Measurements from ENCODE around the gene DPP7. TPM values are rescaled to one million over a fixed set of nuclear protein-coding genes. Genes with fewer than 3 reads are reported as not detected.
A peak's percentile ranks its signal among the peaks of the same experiment; 100 is the strongest.

The DPP7 gene
- total and polyA plus RNA-seq, 2 experiments from 2014 or later = 144 to 204 TPM

DNA sequence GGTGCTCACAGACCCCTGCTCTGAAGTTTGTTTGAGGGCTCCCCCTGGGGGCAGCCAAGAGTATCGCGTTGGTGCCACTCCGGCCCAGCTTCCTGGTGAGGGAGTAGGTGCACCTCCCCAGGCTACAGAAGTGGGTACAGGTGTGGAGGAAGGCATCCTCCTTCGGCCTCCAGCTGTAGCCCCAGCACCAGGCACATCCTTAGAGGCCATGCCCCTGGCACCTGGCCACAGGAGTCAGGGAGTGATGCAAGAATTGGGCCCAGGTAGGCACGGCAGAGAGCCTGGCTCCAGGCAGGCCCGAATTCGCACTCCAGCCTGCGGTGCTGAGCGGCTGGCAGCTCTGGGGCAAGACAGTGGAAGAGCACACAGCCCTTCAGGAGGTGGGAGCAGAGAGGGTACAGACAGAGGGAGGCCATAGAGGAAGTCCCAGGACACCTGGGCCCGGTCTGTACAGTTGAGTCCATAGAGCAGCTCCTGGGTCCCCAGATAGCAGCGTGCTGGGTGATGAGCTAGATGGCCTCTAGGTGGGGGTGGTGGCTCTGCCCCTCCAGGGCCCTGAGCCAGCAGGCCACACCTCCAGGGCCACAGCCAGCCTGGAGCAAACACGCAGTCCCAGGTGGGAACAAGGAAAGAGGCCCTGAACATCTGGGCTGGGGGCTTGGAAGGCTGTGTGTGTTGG lies 46.5 kb downstream of the DPP7 start:
- peaks cover 10% of the 10 kb centered on the region for H3K27me3 ChIP-seq
- H3K9me3 ChIP-seq (ENCODE audit: low read depth) = no peaks in the 10 kb centered on the region
- TF ChIP-seq CTCF (IDR thresholded peaks at IDR 0.05; ENCODE audit: low read depth, low read length) = peak; percentile 85
- H3K36me3 ChIP-seq = no peaks in the 10 kb centered on the region
- DNase-seq (ENCODE audit: low read depth in 1 of 2, low spot score in 1 of 2) = peak; percentile 82 to 83
- H3K4me1 ChIP-seq (ENCODE audit: low read depth) = no peaks in the 10 kb centered on the region
- H3K27ac ChIP-seq = no peak overlapping the region
- H3K4me3 ChIP-seq = no peak overlapping the region

DNA sequence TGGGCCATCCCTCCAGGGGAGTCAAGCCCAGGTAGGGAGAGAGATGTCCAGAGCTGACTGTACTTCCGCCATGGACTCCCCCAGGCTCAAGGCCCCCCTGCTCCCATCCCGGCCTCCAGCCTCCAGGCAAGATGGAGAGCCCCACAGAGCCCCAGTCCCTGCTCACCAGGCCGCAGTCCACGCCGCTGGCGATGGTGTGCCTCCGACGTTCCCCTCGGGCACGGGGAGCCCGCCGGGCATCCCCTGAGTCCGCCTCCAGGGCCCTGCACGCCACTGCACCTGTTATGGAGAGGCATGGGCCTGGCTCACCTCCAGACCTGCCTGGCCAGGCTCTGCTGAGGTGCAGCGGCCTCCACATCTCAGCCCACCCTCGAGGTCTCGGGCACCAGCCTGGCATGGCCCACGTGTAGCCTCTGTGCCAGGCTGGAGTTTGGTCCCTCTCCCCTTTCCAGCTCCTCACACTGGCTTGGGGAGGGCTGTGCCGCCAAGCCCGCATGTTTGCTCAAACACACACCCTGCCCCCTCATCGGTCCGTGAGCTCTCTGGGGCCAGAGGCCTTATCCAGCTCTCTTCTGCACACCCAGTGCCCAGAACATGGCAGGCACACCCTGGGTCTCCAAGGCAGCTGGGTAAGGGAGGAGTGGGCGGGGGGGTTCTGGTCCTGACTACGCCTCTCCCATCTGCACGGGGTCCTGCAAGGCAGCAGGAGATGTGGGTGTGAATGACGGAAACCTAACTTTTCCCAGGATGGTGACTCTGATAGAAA lies 48.3 kb downstream of the DPP7 start:
- no peak for DNase-seq (ENCODE audit: low read depth in 1 of 2, low spot score in 1 of 2)
- peaks cover 10% of the 10 kb centered on the region for H3K27me3 ChIP-seq
- no peaks in the 10 kb centered on the region for H3K4me1 ChIP-seq (ENCODE audit: low read depth)
- H3K9me3 ChIP-seq (ENCODE audit: low read depth) = no peaks in the 10 kb centered on the region
- no peak for TF ChIP-seq CTCF (IDR thresholded peaks at IDR 0.05; ENCODE audit: low read depth, low read length)
- H3K4me3 ChIP-seq = no peak overlapping the region
- H3K27ac ChIP-seq = no peak overlapping the region
- no peaks in the 10 kb centered on the region for H3K36me3 ChIP-seq

- Histone ChIP-seq H3K36me3 (no peaks in the 10 kb centered on the region), H3K27ac (no peak overlapping the region), H3K27me3 (peaks cover 10% of the 10 kb centered on the region), H3K4me1 (ENCODE audit: low read depth) (no peaks in the 10 kb centered on the region), H3K9me3 (ENCODE audit: low read depth) (no peaks in the 10 kb centered on the region), H3K4me3 (no peak overlapping the region)
- no peak for TF ChIP-seq CTCF (IDR thresholded peaks at IDR 0.05; ENCODE audit: low read depth, low read length)
- DNase-seq (ENCODE audit: low read depth in 1 of 2, low spot score in 1 of 2) = no peak
These were observed 49.1 kb downstream of the DPP7 start for GRCh38 chr9:137065336-137065967.

- Histone ChIP-seq H3K4me1 (ENCODE audit: low read depth) (no peaks in the 10 kb centered on the region), H3K36me3 (no peaks in the 10 kb centered on the region), H3K9me3 (ENCODE audit: low read depth) (no peaks in the 10 kb centered on the region), H3K4me3 (no peak overlapping the region), H3K27me3 (peaks cover 8% of the 10 kb centered on the region), H3K27ac (no peak overlapping the region)
- no peak for DNase-seq (ENCODE audit: low read depth in 1 of 2, low spot score in 1 of 2)
- no peak for TF ChIP-seq CTCF (IDR thresholded peaks at IDR 0.05; ENCODE audit: low read depth, low read length)
These were observed 49.7 kb downstream of the DPP7 start for GRCh38 chr9:137064880-137065164.

DNA sequence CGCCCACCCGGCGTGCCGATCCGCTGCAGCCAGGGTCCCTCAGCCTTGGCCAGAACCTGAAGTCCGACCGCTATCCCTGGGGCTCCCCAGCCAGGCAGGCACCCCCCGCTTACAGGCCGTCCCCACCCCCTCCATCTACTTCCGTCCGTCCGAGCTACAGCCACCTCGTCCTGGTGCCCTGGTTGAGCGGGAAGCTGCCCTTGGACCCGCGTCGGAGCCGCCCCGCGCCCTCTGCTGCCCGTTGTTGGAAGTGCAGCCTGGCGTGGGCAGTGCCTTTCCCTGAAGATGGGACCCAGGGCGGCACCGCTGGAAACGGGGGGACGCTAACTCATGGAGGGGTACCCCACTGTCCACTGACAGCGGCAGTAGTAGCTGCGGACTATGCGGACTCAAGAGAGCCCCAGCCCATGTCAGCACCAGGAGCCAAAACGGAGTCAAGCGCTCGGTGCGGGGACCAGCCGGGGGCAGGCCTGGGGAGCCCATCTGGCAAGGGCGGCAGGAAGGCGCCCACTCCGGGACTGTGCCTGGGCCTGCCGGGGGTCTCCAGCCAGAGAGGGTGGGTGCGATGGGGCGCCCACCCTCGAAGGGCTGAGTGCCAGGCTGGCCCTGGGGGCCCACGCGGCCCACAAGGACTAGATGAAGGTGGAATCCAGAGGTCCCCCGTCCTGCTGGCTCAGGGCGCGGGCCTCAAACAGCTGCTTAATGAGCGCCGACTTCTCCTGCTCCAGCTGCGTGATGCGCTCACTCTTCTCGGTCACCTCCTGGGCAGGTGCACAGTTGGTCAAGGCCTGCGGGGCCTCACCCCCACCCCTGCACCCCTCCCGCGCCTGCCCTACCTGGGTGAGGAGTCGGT lies 50.3 kb downstream of the DPP7 start:
- H3K27ac ChIP-seq = no peak overlapping the region
- H3K4me1 ChIP-seq (ENCODE audit: low read depth) = no peaks in the 10 kb centered on the region
- TF ChIP-seq CTCF (IDR thresholded peaks at IDR 0.05; ENCODE audit: low read depth, low read length) = peak; percentile 93
- no peaks in the 10 kb centered on the region for H3K36me3 ChIP-seq
- H3K9me3 ChIP-seq (ENCODE audit: low read depth) = no peaks in the 10 kb centered on the region
- H3K4me3 ChIP-seq = no peak overlapping the region
- peaks cover 2% of the 10 kb centered on the region for H3K27me3 ChIP-seq
- DNase-seq (ENCODE audit: low read depth in 1 of 2, low spot score in 1 of 2) = peak; percentile 58 to 67

Data from cardiac muscle cell (in vitro differentiated cells and primary cell).